Kidney (tissue), 14 donors: ENCODE data around the gene LRRC59. TPM values are rescaled to one million over a fixed set of nuclear protein-coding genes. Genes with fewer than 3 reads are reported as not detected.

Experiments used
- DNase-seq, 5 donors: peaks; one replicate each; pipeline ENCODE4 v3.0.0-alpha.2; 2013 to 2020
- FAIRE-seq: peaks from 2 replicates; lab custom pipeline; 2012; peaks lifted over from hg19 to GRCh38; lab: Jason Lieb, UNC
- H3K27ac ChIP-seq, 2 donors: one replicate each; pipeline ENCODE4 v1.7.0; 2013; ENCODE audit warnings: low read depth in 2 of 2, low read length in 2 of 2, inconsistent platforms in 1 of 2
- H3K27me3 ChIP-seq: one replicate; pipeline ENCODE4 v1.7.1; 2013; ENCODE audit warnings: low read length, inconsistent platforms; ENCODE audit not compliant: control insufficient read depth, insufficient read depth
- H3K36me3 ChIP-seq, 3 donors: one replicate each; pipeline versions ENCODE4 v1.7.0 to v1.7.1; 2013; ENCODE audit warnings: low read length in 3 of 3, control low read depth in 1 of 3, inconsistent platforms in 1 of 3; ENCODE audit not compliant: insufficient read depth in 3 of 3, control insufficient read depth in 2 of 3
- H3K4me1 ChIP-seq, 3 donors: one replicate each; pipeline versions ENCODE4 v1.7.0 to v1.7.1; 2013; ENCODE audit warnings: low read length in 3 of 3, inconsistent platforms in 1 of 3, low read depth in 1 of 3; ENCODE audit not compliant: control insufficient read depth in 2 of 3, insufficient read depth in 2 of 3
- H3K4me3 ChIP-seq, 3 donors: one replicate each; pipeline versions ENCODE4 v1.7.0 to v1.8.1; 2013; ENCODE audit warnings: low read length in 3 of 3, control low read depth in 1 of 3, inconsistent platforms in 1 of 3
- H3K9ac ChIP-seq, 3 donors: one replicate each; pipeline versions ENCODE4 v1.7.0 to v1.7.1; 2013; ENCODE audit warnings: low read length in 3 of 3, control low read depth in 1 of 3, inconsistent platforms in 1 of 3
- H3K9me3 ChIP-seq, 3 donors: one replicate each; pipeline versions ENCODE4 v1.7.0 to v1.7.1; 2013; ENCODE audit warnings: low read length in 3 of 3, control low read depth in 1 of 3, inconsistent platforms in 1 of 3; ENCODE audit not compliant: control insufficient read depth in 2 of 3, insufficient read depth in 1 of 3
- CTCF ChIP-seq: IDR thresholded peaks from 3 replicates; pipeline ENCODE4 v1.5.1; 2012; ENCODE audit warnings: mild to moderate bottlenecking, moderate library complexity, borderline replicate concordance; ENCODE audit not compliant: insufficient read depth; ENCODE audit errors: extremely low read depth
- intact Hi-C: fragments of 100-400 bp; cut with DNase I; formaldehyde crosslinking; loops from one replicate; pipeline ENCODE4 v1.11.1; 2022
- polyA plus RNA-seq: library from polyadenylated mRNA; stranded (reverse); fragments of 350-450 nt; fragmentation: Illumina TruSeq; extraction: RNeasy Lipid Tissue Mini Kit (QIAGEN cat#74804); gene quantifications from one replicate; pipeline ENCODE4 v1.2.3, GENCODE V29; 2014; ENCODE audit warnings: low read depth, low replicate concordance; ENCODE audit not compliant: insufficient read depth
- total RNA-seq: library from RNA; stranded (reverse); fragmentation: NEBNext Ultra II Directional; extraction: Animal tissue kit (Norgen Biotek cat#: 25700); gene quantifications from one replicate; pipeline ENCODE4 v1.2.1, GENCODE V29; 2021
- donor health status: control.
- donor health status: control.
- donor health status: control.
- donor health status: control.
- donor health status: control.
- donor health status: DM: yes; HTN: yes; CAD: no.
- donor health status: Normal renal cell carcinoma (clear cell type).

LRRC59 gene
- total and polyA plus RNA-seq, 2 donors from 2014 or later: 37.0 to 61.7 TPM

DNA sequence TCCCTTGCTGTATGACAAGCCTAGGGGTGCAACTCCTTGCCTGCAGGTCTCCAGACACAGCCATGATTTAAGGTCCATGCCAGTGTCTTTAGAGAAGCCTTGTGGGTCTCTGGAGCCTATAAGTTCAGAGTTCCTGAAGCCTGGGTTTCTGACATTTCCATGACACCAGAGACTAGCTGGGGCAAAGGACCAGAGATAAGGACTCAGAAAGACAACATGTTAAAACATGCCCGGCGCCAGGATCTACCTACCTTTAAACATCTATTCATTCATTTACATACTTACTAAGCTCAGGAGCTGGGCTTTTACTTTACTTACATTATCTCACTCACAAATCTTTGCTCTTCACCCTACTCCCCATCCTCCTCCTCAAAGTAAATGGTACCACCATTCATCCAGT lies 25.8 kb downstream of the LRRC59 start:
- peak overlapping the region in 1 of 3 donors; percentile 77 for H3K9ac ChIP-seq
- no peak for DNase-seq
- intact Hi-C loops: no loop called here
- H3K27ac ChIP-seq: no peak overlapping the region
- no peak for TF ChIP-seq CTCF
- no peaks in the 10 kb centered on the region for H3K9me3 ChIP-seq
- peak overlapping the region in 1 of 3 donors; percentile 85 for H3K4me3 ChIP-seq
- FAIRE-seq: no peak
- H3K36me3 ChIP-seq: peaks cover 8 to 37% (median 33%) of the 10 kb centered on the region in 3 donors
- H3K4me1 ChIP-seq: peaks cover 0 to 6% (median 4%) of the 10 kb centered on the region in 3 donors
- H3K27me3 ChIP-seq: no peaks in the 10 kb centered on the region

DNA sequence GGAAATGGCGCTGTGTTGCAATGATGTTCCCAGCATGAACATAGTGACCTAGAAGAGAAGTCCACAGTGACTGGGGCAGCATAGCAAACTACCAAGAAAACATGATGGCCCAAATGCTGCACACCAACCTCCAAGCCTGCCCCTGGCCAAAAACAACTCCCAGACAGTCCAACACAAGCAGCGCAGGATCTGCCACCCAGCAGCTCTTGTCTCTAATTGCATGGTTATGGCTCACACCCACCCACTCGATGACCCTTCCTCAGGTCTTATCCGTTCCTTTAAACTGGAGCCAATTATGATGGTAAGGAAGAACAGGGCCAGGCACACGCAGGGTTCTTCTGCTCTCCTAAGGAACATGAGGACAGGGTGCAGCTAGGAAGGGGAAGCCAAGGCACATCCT lies 27.3 kb downstream of the LRRC59 start:
- no peak overlapping the region for H3K27ac ChIP-seq
- no peaks in the 10 kb centered on the region for H3K9me3 ChIP-seq
- TF ChIP-seq CTCF: no peak
- peaks cover 0 to 6% (median 4%) of the 10 kb centered on the region in 3 donors for H3K4me1 ChIP-seq
- FAIRE-seq (no peak), DNase-seq (no peak)
- peaks cover 8 to 37% (median 33%) of the 10 kb centered on the region in 3 donors for H3K36me3 ChIP-seq
- H3K27me3 ChIP-seq: no peaks in the 10 kb centered on the region
- H3K4me3 ChIP-seq: no peak overlapping the region
- H3K9ac ChIP-seq: no peak overlapping the region
- intact Hi-C loops: no loop called here

GRCh38 chr17:50367401-50367800 lies 29.9 kb downstream of the LRRC59 start:
- intact Hi-C loops: no loop called here
- peak in 1 of 5 donors; percentile 35 for DNase-seq
- no peak for TF ChIP-seq CTCF
- H3K9ac ChIP-seq: no peak overlapping the region
- no peaks in the 10 kb centered on the region for H3K27me3 ChIP-seq
- peaks cover 8 to 37% (median 33%) of the 10 kb centered on the region in 3 donors for H3K36me3 ChIP-seq
- H3K27ac ChIP-seq: no peak overlapping the region
- peaks cover 0 to 6% (median 4%) of the 10 kb centered on the region in 3 donors for H3K4me1 ChIP-seq
- FAIRE-seq: no peak
- H3K9me3 ChIP-seq: no peaks in the 10 kb centered on the region
- no peak overlapping the region for H3K4me3 ChIP-seq
